ENCODE measurements around the gene SURF4. TPM values are rescaled to one million over a fixed set of nuclear protein-coding genes. Genes with fewer than 3 reads are reported as not detected.

Gene SURF4
- total RNA-seq, 1 donor, result 275 TPM

DNA sequence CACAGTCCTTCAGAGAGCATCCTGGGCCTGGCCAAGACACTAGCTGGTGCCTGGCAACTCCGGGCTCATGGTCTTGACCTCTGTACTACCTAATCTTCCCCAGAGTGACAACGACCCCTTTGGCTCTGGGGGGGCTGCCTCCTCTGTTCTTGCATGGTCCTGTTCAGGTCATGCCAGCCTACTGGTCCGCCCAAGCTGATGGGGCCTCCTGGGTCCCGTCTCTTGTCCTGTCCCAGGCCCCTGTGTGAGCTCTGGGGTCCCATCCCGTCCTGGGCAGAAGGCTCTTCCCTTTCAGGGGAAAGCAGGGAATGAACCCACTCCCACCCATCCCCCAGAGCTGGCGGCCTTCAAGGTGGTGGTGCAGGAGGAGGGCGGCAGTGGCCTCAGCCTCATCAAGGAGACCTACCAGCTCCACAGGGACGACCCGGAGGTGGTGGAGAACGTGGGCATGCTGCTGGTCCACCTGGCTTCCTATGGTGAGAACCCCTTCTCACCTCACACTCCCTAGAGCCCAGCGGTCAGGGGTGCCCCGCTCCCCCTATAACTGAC is 28.7 kb upstream of the SURF4 start:
- TF ChIP-seq, protein P1, sequence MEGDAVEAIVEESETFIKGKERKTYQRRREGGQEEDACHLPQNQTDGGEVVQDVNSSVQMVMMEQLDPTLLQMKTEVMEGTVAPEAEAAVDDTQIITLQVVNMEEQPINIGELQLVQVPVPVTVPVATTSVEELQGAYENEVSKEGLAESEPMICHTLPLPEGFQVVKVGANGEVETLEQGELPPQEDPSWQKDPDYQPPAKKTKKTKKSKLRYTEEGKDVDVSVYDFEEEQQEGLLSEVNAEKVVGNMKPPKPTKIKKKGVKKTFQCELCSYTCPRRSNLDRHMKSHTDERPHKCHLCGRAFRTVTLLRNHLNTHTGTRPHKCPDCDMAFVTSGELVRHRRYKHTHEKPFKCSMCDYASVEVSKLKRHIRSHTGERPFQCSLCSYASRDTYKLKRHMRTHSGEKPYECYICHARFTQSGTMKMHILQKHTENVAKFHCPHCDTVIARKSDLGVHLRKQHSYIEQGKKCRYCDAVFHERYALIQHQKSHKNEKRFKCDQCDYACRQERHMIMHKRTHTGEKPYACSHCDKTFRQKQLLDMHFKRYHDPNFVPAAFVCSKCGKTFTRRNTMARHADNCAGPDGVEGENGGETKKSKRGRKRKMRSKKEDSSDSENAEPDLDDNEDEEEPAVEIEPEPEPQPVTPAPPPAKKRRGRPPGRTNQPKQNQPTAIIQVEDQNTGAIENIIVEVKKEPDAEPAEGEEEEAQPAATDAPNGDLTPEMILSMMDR (IDR thresholded peaks at IDR 0.05; ENCODE audit: insufficient read depth, low read length), result no peak
- H3K4me3 ChIP-seq (ENCODE audit: low read depth, low read length), result no peak overlapping the region
- no peak for DNase-seq (ENCODE audit: low read depth)

DNA sequence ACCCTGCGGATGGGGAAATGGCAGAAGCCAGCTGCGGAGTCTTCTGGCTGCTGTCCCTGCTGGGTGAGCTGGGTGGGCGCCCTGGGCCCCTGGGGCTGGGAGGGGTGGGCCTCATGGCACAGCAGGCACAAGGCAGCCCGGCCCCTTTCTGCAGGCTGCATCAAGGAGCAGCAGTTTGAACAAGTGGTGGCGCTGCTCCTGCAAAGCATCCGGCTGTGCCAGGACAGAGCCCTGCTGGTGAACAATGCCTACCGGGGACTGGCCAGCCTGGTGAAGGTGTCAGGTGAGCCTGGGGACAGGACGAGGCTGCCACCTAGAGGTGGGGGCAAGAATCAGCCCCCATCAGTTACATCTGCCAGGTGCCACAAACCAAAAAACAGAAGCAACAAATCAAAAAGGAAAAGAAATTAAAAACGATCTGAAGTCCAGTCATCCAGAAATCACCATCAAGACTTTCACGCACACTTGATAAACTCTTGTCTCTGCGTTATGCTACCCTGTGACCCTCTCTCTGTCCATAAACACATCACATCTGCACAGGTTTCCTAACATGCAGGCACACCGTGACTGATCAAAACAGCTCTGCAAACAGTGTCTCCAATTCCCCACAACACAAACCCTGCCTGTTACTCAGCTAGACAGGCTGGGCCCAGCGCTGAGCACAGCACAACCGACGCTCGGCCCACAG is 28.1 kb upstream of the SURF4 start:
- DNase-seq (ENCODE audit: low read depth), result no peak
- H3K4me3 ChIP-seq (ENCODE audit: low read depth, low read length), result no peak overlapping the region
- TF ChIP-seq, protein P1 (IDR thresholded peaks at IDR 0.05; ENCODE audit: insufficient read depth, low read length), result peak; percentile 55

- TF ChIP-seq, protein P1 (IDR thresholded peaks at IDR 0.05; ENCODE audit: insufficient read depth, low read length), result no peak
- no peak for DNase-seq (ENCODE audit: low read depth)
- no peak overlapping the region for H3K4me3 ChIP-seq (ENCODE audit: low read depth, low read length)
Observed at GRCh38 chr9:133402689-133403088, 26.8 kb upstream of the SURF4 start.

- TF ChIP-seq, protein P1 (IDR thresholded peaks at IDR 0.05; ENCODE audit: insufficient read depth, low read length), result no peak
- no peak overlapping the region for H3K4me3 ChIP-seq (ENCODE audit: low read depth, low read length)
- DNase-seq (ENCODE audit: low read depth), result no peak
Observed at GRCh38 chr9:133401588-133401987, 25.7 kb upstream of the SURF4 start.

GRCh38 chr9:133400292-133400691 is 24.4 kb upstream of the SURF4 start:
- no peak overlapping the region for H3K4me3 ChIP-seq (ENCODE audit: low read depth, low read length)
- DNase-seq (ENCODE audit: low read depth), result no peak
- TF ChIP-seq, protein P1 (IDR thresholded peaks at IDR 0.05; ENCODE audit: insufficient read depth, low read length), result no peak

DNA sequence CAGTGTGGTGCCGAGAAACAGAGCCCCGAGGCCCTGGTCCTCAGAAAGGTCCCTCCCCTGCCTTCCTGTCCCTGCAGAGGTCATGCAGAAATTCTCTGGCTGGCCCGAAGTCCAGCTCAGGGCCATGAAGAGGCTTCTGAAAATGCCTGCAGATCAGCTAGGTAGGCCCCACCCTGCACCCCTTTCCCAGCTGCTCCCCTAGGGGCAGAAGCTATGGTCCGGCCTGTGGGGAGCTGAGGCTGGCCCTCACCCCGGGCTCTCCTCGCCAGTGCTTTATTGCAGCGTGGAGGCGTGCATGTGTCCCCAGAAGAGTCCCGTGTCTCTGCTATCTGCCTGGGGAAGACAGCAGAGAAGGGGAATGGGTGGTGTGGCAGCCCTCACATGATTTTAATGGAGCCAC is 22.0 kb upstream of the SURF4 start:
- TF ChIP-seq, protein P1 (IDR thresholded peaks at IDR 0.05; ENCODE audit: insufficient read depth, low read length), result no peak
- no peak for DNase-seq (ENCODE audit: low read depth)
- no peak overlapping the region for H3K4me3 ChIP-seq (ENCODE audit: low read depth, low read length)
